Fibroblast of villous mesenchyme (primary cell): ENCODE data around the gene CST8. TPM values are rescaled to one million over a fixed set of nuclear protein-coding genes. Genes with fewer than 3 reads are reported as not detected.
A peak's percentile ranks its signal among the peaks of the same experiment; 100 is the strongest.

Experiments used
- DNase-seq: peaks from one replicate; pipeline ENCODE4 v3.0.0-alpha.2; 2010; ENCODE audit warnings: low read depth
- H3K4me3 ChIP-seq: 2 replicates; pipeline ENCODE4 v1.5.1; 2011; ENCODE audit warnings: low read depth, mild to moderate bottlenecking, low read length
- CTCF ChIP-seq: IDR thresholded peaks from 2 replicates; pipeline ENCODE4 v1.5.1; 2012; ENCODE audit warnings: low read depth, mild to moderate bottlenecking, low read length; ENCODE audit not compliant: insufficient read depth
- total RNA-seq: library from RNA; depleted of rRNA; stranded (reverse); fragments of >200 nt; gene quantifications from 2 replicates; pipeline ENCODE4 v1.2.3, GENCODE V29; 2012

The CST8 gene
- total RNA-seq, 1 donor: not detected

GRCh38 chr20:23508449-23509229 lies 17.7 kb downstream of the CST8 start:
- DNase-seq: no peak
- H3K4me3 ChIP-seq: no peak overlapping the region
- TF ChIP-seq CTCF: no peak

- no peak overlapping the region for H3K4me3 ChIP-seq
- no peak for TF ChIP-seq CTCF
- peak; percentile 3 for DNase-seq
These were observed 18.5 kb downstream of the CST8 start for GRCh38 chr20:23509247-23509913.

GRCh38 chr20:23510000-23510590 lies 19.2 kb downstream of the CST8 start:
- no peak overlapping the region for H3K4me3 ChIP-seq
- no peak for DNase-seq
- no peak for TF ChIP-seq CTCF

GRCh38 chr20:23513164-23513563 lies 22.2 kb downstream of the CST8 start:
- DNase-seq: no peak
- no peak for TF ChIP-seq CTCF
- no peak overlapping the region for H3K4me3 ChIP-seq

- DNase-seq: no peak
- TF ChIP-seq CTCF: no peak
- no peak overlapping the region for H3K4me3 ChIP-seq
These were observed 23.9 kb downstream of the CST8 start for GRCh38 chr20:23514848-23515247.

GRCh38 chr20:23515250-23515939 lies 24.5 kb downstream of the CST8 start:
- DNase-seq: peak; percentile 76
- TF ChIP-seq CTCF: no peak
- H3K4me3 ChIP-seq: no peak overlapping the region
